OCI-LY7 (cell line): ENCODE measurements around the gene SPHKAP.

Source experiments
- EZH2phosphoT487 ChIP-seq: fragments of 200-600 bp; sonication (generic); IDR thresholded peaks from 2 replicates; pipeline ENCODE4 v1.6.1; 2018; ENCODE audit warnings: low read depth, borderline replicate concordance, mild to moderate bottlenecking, mixed run types, antibody characterized with exemption, low read length, moderate library complexity, mixed read lengths
- TF ChIP-seq, protein P1 (sequence below): fragments of 200-600 bp; sonication (generic); conservative IDR thresholded peaks from 2 replicates; pipeline ENCODE4 v1.5.1; 2014; ENCODE audit warnings: mild to moderate bottlenecking, antibody characterized with exemption, low read length, moderate library complexity, mixed read lengths

DNA sequence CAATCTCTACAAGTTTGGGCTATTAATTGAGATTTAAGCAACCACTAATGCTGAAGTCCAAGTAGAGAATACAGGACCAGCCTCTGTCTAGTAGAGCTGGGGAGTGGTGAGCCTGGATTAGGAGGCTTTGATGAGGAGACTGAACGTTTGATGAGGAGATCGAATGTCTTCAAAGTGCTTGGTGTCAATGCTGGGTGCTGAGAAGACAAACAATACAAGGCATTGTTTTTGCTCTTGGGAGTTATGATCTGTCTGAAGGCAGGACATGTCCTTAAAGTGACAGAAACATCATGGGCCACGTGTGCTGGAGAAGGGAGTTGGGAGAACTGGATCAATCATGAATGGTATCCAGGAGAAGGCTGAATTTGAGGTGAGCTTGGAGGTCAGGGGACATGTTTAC is 143.6 kb downstream of the SPHKAP start:
- TF ChIP-seq, protein P1, sequence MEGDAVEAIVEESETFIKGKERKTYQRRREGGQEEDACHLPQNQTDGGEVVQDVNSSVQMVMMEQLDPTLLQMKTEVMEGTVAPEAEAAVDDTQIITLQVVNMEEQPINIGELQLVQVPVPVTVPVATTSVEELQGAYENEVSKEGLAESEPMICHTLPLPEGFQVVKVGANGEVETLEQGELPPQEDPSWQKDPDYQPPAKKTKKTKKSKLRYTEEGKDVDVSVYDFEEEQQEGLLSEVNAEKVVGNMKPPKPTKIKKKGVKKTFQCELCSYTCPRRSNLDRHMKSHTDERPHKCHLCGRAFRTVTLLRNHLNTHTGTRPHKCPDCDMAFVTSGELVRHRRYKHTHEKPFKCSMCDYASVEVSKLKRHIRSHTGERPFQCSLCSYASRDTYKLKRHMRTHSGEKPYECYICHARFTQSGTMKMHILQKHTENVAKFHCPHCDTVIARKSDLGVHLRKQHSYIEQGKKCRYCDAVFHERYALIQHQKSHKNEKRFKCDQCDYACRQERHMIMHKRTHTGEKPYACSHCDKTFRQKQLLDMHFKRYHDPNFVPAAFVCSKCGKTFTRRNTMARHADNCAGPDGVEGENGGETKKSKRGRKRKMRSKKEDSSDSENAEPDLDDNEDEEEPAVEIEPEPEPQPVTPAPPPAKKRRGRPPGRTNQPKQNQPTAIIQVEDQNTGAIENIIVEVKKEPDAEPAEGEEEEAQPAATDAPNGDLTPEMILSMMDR = no peak
- no peak for TF ChIP-seq EZH2phosphoT487
